ENCODE results near the gene TTC9B.

The TTC9B gene

DNA sequence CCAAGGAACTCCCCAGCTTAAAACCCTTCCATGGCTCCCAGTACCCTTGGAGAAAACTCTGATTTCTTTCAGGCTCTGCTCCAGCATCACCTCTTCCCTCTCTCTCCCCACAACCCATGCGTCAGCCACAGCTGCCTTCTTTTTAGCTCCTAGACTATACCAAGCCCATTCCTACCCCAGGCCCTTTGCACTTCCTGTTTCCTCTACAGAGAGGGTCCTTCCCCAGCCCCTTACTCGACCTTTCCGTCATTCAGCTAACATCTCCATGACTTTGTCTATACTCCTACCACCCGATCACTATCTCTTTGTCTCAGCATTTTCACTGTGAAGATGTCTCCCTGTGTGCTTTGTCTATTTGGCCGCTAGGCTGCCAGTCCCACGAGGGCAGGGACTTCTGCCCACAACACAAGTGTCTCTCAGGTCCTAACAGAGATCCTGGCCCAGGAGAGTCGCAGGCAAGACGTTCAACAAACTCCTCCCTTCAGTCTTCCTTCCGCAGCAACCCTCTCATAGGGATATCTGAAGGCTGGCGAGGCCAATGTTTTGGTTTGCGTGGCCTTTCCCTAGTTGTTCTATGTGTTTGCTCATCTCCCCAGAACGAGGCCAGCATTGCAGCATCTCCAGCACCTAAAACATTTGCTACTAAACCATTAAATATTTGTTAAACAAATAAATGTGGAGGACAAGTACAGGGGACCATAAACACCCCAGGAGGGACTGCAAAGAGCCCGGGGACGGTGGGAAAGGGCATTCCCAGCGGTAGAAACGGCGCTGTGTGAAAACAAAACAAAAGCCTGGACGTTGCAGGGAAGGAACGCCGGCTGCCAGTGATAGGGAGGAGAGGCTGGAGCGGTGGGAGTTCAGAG is 7.5 kb upstream of the TTC9B start:
- H4K8ac ChIP-seq (ENCODE audit: low read depth, low read length), result no peak overlapping the region
- H3K27me3 ChIP-seq (ENCODE audit: insufficient read depth, low read length, poor library complexity), result peaks cover 3% of the 10 kb centered on the region
- no peaks in the 10 kb centered on the region for H3K4me1 ChIP-seq (ENCODE audit: control insufficient read depth, low read depth, low read length)
- no CpG with 5 or more reads among the region's 21 CpGs for WGBS (ENCODE audit: extremely low coverage, insufficient coverage, low lambda C conversion rate)
- H3K79me2 ChIP-seq (ENCODE audit: control insufficient read depth, insufficient read depth, low read length), result no peaks in the 10 kb centered on the region
- H2BK120ac ChIP-seq (ENCODE audit: low read depth, low read length), result no peak overlapping the region
- H3K23ac ChIP-seq (ENCODE audit: low read length), result no peak overlapping the region
- H3K79me1 ChIP-seq (ENCODE audit: low read length), result no peaks in the 10 kb centered on the region
- no peak overlapping the region for H3K18ac ChIP-seq (ENCODE audit: low read length)
- no peak overlapping the region for H3K4me2 ChIP-seq (ENCODE audit: low read length)
- H3K4ac ChIP-seq (ENCODE audit: low read depth, low read length), result no peak overlapping the region
- no peaks in the 10 kb centered on the region for H3K36me3 ChIP-seq (ENCODE audit: control insufficient read depth, insufficient read depth, low read length)
- DNase-seq, result no peak
- no peak overlapping the region for H3K56ac ChIP-seq (ENCODE audit: low read length)
- H3K27ac ChIP-seq (ENCODE audit: low read depth, low read length), result no peak overlapping the region
- no peak overlapping the region for H2BK5ac ChIP-seq (ENCODE audit: low read length)
- H4K5ac ChIP-seq (ENCODE audit: low read length), result no peak overlapping the region
- no peak overlapping the region for H2AK5ac ChIP-seq (ENCODE audit: low read length)
- H2BK15ac ChIP-seq (replicated peaks; ENCODE audit: low read depth), result no peak overlapping the region
- no peak overlapping the region for H3K4me3 ChIP-seq (ENCODE audit: low read length)
- H3K9ac ChIP-seq (ENCODE audit: low read length), result no peak overlapping the region

- H3K4me1 ChIP-seq (ENCODE audit: control insufficient read depth, low read depth, low read length), result no peaks in the 10 kb centered on the region
- no peak overlapping the region for H3K23ac ChIP-seq (ENCODE audit: low read length)
- H3K27me3 ChIP-seq (ENCODE audit: insufficient read depth, low read length, poor library complexity), result peaks cover 3% of the 10 kb centered on the region
- no peak overlapping the region for H4K5ac ChIP-seq (ENCODE audit: low read length)
- no peak overlapping the region for H2AK5ac ChIP-seq (ENCODE audit: low read length)
- no peaks in the 10 kb centered on the region for H3K36me3 ChIP-seq (ENCODE audit: control insufficient read depth, insufficient read depth, low read length)
- DNase-seq, result no peak
- no peak overlapping the region for H2BK5ac ChIP-seq (ENCODE audit: low read length)
- no peak overlapping the region for H3K4me2 ChIP-seq (ENCODE audit: low read length)
- no peak overlapping the region for H2BK120ac ChIP-seq (ENCODE audit: low read depth, low read length)
- no CpG with 5 or more reads among the region's 32 CpGs for WGBS (ENCODE audit: extremely low coverage, insufficient coverage, low lambda C conversion rate)
- no peak overlapping the region for H3K4ac ChIP-seq (ENCODE audit: low read depth, low read length)
- H3K79me2 ChIP-seq (ENCODE audit: control insufficient read depth, insufficient read depth, low read length), result no peaks in the 10 kb centered on the region
- no peak overlapping the region for H3K4me3 ChIP-seq (ENCODE audit: low read length)
- H2BK15ac ChIP-seq (replicated peaks; ENCODE audit: low read depth), result no peak overlapping the region
- H3K79me1 ChIP-seq (ENCODE audit: low read length), result no peaks in the 10 kb centered on the region
- H3K18ac ChIP-seq (ENCODE audit: low read length), result no peak overlapping the region
- no peak overlapping the region for H4K8ac ChIP-seq (ENCODE audit: low read depth, low read length)
- H3K56ac ChIP-seq (ENCODE audit: low read length), result no peak overlapping the region
- no peak overlapping the region for H3K27ac ChIP-seq (ENCODE audit: low read depth, low read length)
- H3K9ac ChIP-seq (ENCODE audit: low read length), result no peak overlapping the region
Measured at GRCh38 chr19:40224342-40225150, 6.4 kb upstream of the TTC9B start.

GRCh38 chr19:40223135-40223822 is 5.1 kb upstream of the TTC9B start:
- DNase-seq, result peak; percentile 58
- Histone ChIP-seq H3K79me1 (ENCODE audit: low read length) (no peaks in the 10 kb centered on the region), H3K56ac (ENCODE audit: low read length) (no peak overlapping the region), H3K4me1 (ENCODE audit: control insufficient read depth, low read depth, low read length) (no peaks in the 10 kb centered on the region), H3K18ac (ENCODE audit: low read length) (no peak overlapping the region), H2BK15ac (replicated peaks; ENCODE audit: low read depth) (no peak overlapping the region), H3K27ac (ENCODE audit: low read depth, low read length) (no peak overlapping the region), H2AK5ac (ENCODE audit: low read length) (no peak overlapping the region), H3K79me2 (ENCODE audit: control insufficient read depth, insufficient read depth, low read length) (no peaks in the 10 kb centered on the region), H3K4me2 (ENCODE audit: low read length) (no peak overlapping the region), H4K8ac (ENCODE audit: low read depth, low read length) (no peak overlapping the region), H3K4me3 (ENCODE audit: low read length) (no peak overlapping the region), H2BK120ac (ENCODE audit: low read depth, low read length) (no peak overlapping the region), H2BK5ac (ENCODE audit: low read length) (no peak overlapping the region), H3K36me3 (ENCODE audit: control insufficient read depth, insufficient read depth, low read length) (no peaks in the 10 kb centered on the region), H3K4ac (ENCODE audit: low read depth, low read length) (no peak overlapping the region), H3K9ac (ENCODE audit: low read length) (no peak overlapping the region), H4K5ac (ENCODE audit: low read length) (no peak overlapping the region), H3K23ac (ENCODE audit: low read length) (no peak overlapping the region), H3K27me3 (ENCODE audit: insufficient read depth, low read length, poor library complexity) (peaks cover 3% of the 10 kb centered on the region)
- WGBS (ENCODE audit: extremely low coverage, insufficient coverage, low lambda C conversion rate), result no CpG with 5 or more reads among the region's 48 CpGs

DNA sequence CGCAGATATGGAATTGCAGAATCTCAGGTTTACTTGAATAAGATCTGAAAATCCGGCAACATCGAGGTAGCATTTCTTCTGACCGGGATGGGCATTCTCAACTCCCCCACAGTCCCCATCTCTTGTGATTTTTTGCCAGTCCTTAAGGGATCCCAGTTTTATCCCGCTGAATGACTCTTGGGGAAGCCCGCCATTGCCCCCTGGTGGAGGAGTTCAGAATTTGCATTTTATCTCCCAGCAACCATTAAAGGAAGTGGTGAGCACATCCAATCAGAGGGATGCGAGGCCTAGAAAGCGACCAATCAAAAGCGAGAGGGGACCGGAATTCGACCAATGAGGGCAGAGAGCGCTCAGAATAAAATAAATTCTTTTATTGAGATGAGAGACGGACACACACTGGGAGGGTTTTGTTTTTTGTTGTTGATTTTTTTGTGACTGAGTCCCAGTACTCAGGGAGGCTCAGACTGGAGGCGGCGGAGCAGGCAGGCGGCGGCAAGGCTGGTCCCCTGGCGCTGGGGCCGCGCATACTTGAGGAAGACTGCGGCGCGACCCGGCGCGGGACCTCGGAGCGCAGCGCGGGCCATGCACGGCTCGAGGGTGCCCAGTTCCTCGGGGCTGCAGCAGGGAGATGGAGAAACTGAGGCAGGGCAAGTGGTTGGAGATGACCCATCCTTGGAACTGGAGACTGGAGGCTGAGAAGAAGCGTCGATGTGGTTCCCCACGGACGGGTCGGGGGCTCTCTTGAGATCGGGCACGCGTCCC is 3.9 kb upstream of the TTC9B start:
- Histone ChIP-seq H3K27ac (ENCODE audit: low read depth, low read length) (no peak overlapping the region), H4K8ac (ENCODE audit: low read depth, low read length) (no peak overlapping the region), H3K36me3 (ENCODE audit: control insufficient read depth, insufficient read depth, low read length) (no peaks in the 10 kb centered on the region), H2BK15ac (replicated peaks; ENCODE audit: low read depth) (no peak overlapping the region), H3K27me3 (ENCODE audit: insufficient read depth, low read length, poor library complexity) (peaks cover 3% of the 10 kb centered on the region), H3K4me3 (ENCODE audit: low read length) (no peak overlapping the region), H3K18ac (ENCODE audit: low read length) (no peak overlapping the region), H2BK120ac (ENCODE audit: low read depth, low read length) (no peak overlapping the region), H3K23ac (ENCODE audit: low read length) (no peak overlapping the region), H3K9ac (ENCODE audit: low read length) (no peak overlapping the region), H3K79me2 (ENCODE audit: control insufficient read depth, insufficient read depth, low read length) (no peaks in the 10 kb centered on the region), H2BK5ac (ENCODE audit: low read length) (no peak overlapping the region), H3K4ac (ENCODE audit: low read depth, low read length) (no peak overlapping the region), H3K4me1 (ENCODE audit: control insufficient read depth, low read depth, low read length) (no peaks in the 10 kb centered on the region), H3K4me2 (ENCODE audit: low read length) (no peak overlapping the region), H3K79me1 (ENCODE audit: low read length) (no peaks in the 10 kb centered on the region), H2AK5ac (ENCODE audit: low read length) (no peak overlapping the region), H3K56ac (ENCODE audit: low read length) (no peak overlapping the region), H4K5ac (ENCODE audit: low read length) (no peak overlapping the region)
- DNase-seq, result peak; percentile 95
- WGBS (ENCODE audit: extremely low coverage, insufficient coverage, low lambda C conversion rate), result no CpG with 5 or more reads among the region's 41 CpGs

DNA sequence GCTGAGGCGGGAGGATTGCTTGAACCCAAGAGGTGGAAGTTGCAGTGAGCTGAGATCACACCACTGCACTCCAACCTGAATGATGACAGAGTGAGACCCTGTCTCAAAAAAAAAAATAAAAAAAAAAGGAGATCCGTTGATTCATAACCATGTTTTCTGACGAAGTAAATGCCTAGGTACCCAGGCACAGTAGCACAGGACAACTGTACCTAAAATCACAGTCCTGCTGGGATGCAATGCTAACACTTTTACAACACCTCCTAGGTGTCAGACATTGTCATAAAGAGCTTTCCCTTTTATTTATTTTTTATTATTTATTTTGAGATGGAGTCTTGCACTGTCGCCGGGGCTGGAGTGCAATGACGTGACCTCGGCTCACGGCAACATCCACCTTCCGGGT is 2.5 kb upstream of the TTC9B start:
- Histone ChIP-seq H3K18ac (ENCODE audit: low read length) (no peak overlapping the region), H3K36me3 (ENCODE audit: control insufficient read depth, insufficient read depth, low read length) (no peaks in the 10 kb centered on the region), H2BK5ac (ENCODE audit: low read length) (no peak overlapping the region), H2AK5ac (ENCODE audit: low read length) (no peak overlapping the region), H3K4me3 (ENCODE audit: low read length) (no peak overlapping the region), H3K27me3 (ENCODE audit: insufficient read depth, low read length, poor library complexity) (peaks cover 2% of the 10 kb centered on the region), H4K8ac (ENCODE audit: low read depth, low read length) (no peak overlapping the region), H3K79me2 (ENCODE audit: control insufficient read depth, insufficient read depth, low read length) (no peaks in the 10 kb centered on the region), H3K4me1 (ENCODE audit: control insufficient read depth, low read depth, low read length) (no peaks in the 10 kb centered on the region), H2BK15ac (replicated peaks; ENCODE audit: low read depth) (no peak overlapping the region), H3K4me2 (ENCODE audit: low read length) (no peak overlapping the region), H3K27ac (ENCODE audit: low read depth, low read length) (no peak overlapping the region), H4K5ac (ENCODE audit: low read length) (no peak overlapping the region), H3K79me1 (ENCODE audit: low read length) (no peaks in the 10 kb centered on the region), H3K9ac (ENCODE audit: low read length) (no peak overlapping the region), H3K56ac (ENCODE audit: low read length) (no peak overlapping the region), H3K4ac (ENCODE audit: low read depth, low read length) (no peak overlapping the region), H3K23ac (ENCODE audit: low read length) (no peak overlapping the region), H2BK120ac (ENCODE audit: low read depth, low read length) (no peak overlapping the region)
- DNase-seq, result no peak
- WGBS (ENCODE audit: extremely low coverage, insufficient coverage, low lambda C conversion rate), result no CpG with 5 or more reads among the region's 9 CpGs

Data from mesendoderm (in vitro differentiated cells).